ENCODE data around the gene CCDC50.

- TF ChIP-seq CTCF (IDR thresholded peaks at IDR 0.05) (no peak), POLR2A (IDR thresholded peaks at IDR 0.05) (no peak)
These were observed 109.1 kb downstream of the CCDC50 start for GRCh38 chr3:191438150-191438814.
